Brain microvascular endothelial cell (primary cell): ENCODE results near the gene IGFBPL1.

ENCODE experiments used
- DNase-seq: peaks from one replicate; pipeline ENCODE4 v3.0.0-alpha.2; 2020
- H3K27ac ChIP-seq: fragments of 250-450 bp; sonication (Bioruptor Pico); 2 replicates; pipeline ENCODE4 v1.5.1; 2020; ENCODE audit warnings: mild to moderate bottlenecking, moderate library complexity
- H3K27me3 ChIP-seq: fragments of 250-450 bp; sonication (Bioruptor Pico); replicated peaks from 2 replicates; pipeline ENCODE4 v1.5.1; 2020; ENCODE audit warnings: mild to moderate bottlenecking
- H3K36me3 ChIP-seq: fragments of 250-450 bp; sonication (Bioruptor Pico); replicated peaks from 2 replicates; pipeline ENCODE4 v1.5.1; 2020; ENCODE audit warnings: mild to moderate bottlenecking
- H3K4me3 ChIP-seq: 2 replicates; pipeline ENCODE4 v1.5.1; 2011; ENCODE audit warnings: low read depth, mild to moderate bottlenecking, control low read depth, low read length, moderate library complexity
- CTCF ChIP-seq: IDR thresholded peaks from 2 replicates; pipeline ENCODE4 v1.5.1; 2011; ENCODE audit warnings: low read depth, mild to moderate bottlenecking, moderate library complexity, low read length, control low read depth, inconsistent platforms; ENCODE audit errors: missing control alignments
- in situ Hi-C: cut with HindIII; loops from 2 replicates; pipeline ENCODE4 v1.10.0; 2017; ENCODE audit warnings: low sequenced_read_pairs, low pct_ligation_motif_present

Gene IGFBPL1

DNA sequence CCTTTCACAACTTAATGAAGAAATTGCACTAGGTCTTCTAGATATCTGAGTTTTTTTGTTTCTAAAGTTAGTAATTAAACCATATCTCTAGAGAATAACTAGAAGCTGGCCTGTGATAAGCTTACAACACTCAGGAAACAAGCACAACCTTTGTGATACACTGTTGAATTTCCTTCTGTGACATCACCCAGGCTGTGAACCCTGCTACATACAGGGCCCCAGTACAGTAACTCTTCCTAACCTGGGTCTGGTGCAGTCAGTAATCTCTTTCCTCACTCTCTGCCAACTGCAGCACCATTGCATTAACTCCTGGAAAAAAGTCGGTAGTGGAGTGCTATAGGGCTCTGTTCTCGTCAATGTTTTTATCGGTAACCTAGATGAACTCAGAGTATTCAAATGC is 10.6 kb upstream of the IGFBPL1 start:
- DNase-seq = no peak
- Histone ChIP-seq H3K27me3 (no peaks in the 10 kb centered on the region), H3K27ac (no peak overlapping the region), H3K4me3 (no peak overlapping the region), H3K36me3 (no peaks in the 10 kb centered on the region)
- in situ Hi-C loops = no loop called here
- TF ChIP-seq CTCF = no peak

DNA sequence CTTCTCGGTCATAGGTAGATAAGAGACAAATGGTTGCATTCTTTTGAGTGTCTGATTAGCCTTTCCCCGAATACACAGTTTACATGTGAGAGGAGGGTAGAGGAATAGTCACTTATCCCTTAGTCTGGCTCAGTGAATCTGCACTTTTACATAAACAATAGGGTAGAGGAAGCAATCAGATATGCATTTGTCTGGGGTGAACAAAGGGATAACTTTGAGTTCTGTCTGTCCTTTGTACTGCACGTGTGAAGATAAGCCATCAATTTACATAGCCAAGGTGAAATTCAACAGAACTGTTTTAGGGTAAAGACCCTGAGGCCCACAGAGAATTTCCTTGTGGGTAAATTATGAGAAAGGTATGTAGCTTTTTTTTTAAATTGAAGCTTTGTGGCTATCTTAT is 10.1 kb upstream of the IGFBPL1 start:
- in situ Hi-C loops = no loop called here
- H3K27ac ChIP-seq = no peak overlapping the region
- no peak for TF ChIP-seq CTCF
- H3K36me3 ChIP-seq = no peaks in the 10 kb centered on the region
- H3K4me3 ChIP-seq = no peak overlapping the region
- no peaks in the 10 kb centered on the region for H3K27me3 ChIP-seq
- no peak for DNase-seq

- DNase-seq = no peak
- no peaks in the 10 kb centered on the region for H3K36me3 ChIP-seq
- H3K27ac ChIP-seq = no peak overlapping the region
- no peak overlapping the region for H3K4me3 ChIP-seq
- H3K27me3 ChIP-seq = no peaks in the 10 kb centered on the region
- in situ Hi-C loops = no loop called here
- TF ChIP-seq CTCF = peak; percentile 58
Observed at GRCh38 chr9:38432922-38433510, 8.8 kb upstream of the IGFBPL1 start.

DNA sequence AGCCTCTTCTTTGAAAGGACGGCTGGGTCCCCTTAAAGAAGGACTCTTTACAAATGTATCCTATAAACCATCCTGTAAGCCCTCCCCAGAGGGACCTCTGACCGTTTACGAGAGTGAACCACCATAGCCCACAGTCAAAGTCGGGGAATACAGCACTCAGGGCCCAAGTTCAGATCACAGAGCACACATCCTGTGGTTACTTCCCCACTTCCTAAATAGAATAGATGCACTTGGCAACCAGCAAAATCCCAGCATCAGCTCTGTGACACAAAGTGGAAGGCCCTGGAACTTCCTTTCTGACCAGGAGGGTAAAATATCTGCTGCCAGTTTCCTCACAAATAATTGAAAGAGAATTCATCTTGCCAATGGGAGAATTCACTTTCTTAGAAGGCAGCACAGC is 6.9 kb upstream of the IGFBPL1 start:
- in situ Hi-C loops = no loop called here
- DNase-seq = no peak
- peaks cover 8% of the 10 kb centered on the region for H3K27me3 ChIP-seq

GRCh38 chr9:38428062-38428461 is 3.8 kb upstream of the IGFBPL1 start:
- in situ Hi-C loops = no loop called here
- no peak for TF ChIP-seq CTCF
- Histone ChIP-seq H3K36me3 (no peaks in the 10 kb centered on the region), H3K27ac (no peak overlapping the region), H3K27me3 (peaks cover 33% of the 10 kb centered on the region), H3K4me3 (no peak overlapping the region)
- DNase-seq = no peak

More for the DNA sequence above, 6.9 kb upstream of the IGFBPL1 start:
- no peak overlapping the region for H3K4me3 ChIP-seq
- TF ChIP-seq CTCF = no peak
- H3K36me3 ChIP-seq = no peaks in the 10 kb centered on the region
- no peak overlapping the region for H3K27ac ChIP-seq

GRCh38 chr9:38424918-38425317 is 664 bp upstream of the IGFBPL1 start:
- peaks cover 46% of the 10 kb centered on the region for H3K27me3 ChIP-seq
- DNase-seq = no peak
- in situ Hi-C loops = no loop called here

More at GRCh38 chr9:38424918-38425317, 664 bp upstream of the IGFBPL1 start:
- H3K4me3 ChIP-seq = no peak overlapping the region
- no peak for TF ChIP-seq CTCF
- no peaks in the 10 kb centered on the region for H3K36me3 ChIP-seq
- no peak overlapping the region for H3K27ac ChIP-seq
